ENCODE results near the gene CRY2. TPM values are rescaled to one million over a fixed set of nuclear protein-coding genes. Genes with fewer than 3 reads are reported as not detected.

Gene CRY2
- total RNA-seq, 2 experiments from 2014 or later: 14.3 to 14.7 TPM

DNA sequence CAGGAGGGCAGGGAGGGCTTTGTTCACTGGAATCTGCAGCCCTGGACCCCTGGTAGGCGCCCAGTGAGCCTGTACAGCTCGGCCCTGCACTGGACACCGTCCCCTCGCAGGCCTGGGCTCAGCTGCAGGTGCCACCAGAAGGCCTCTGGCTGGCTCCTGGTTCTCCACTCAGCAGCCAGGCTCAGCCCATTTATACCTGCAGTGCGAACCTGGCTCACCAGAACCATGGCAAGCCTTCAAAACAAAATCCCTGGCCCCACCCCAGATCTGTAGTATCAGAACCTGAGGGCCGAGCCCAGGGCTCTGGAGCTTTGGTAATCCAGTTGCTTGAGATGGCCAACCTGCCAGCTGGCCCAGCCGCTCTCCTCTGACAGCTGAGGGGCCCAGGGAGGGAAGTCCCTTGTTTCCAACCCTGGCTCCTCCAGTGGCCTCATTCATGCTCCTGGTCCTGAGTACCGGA lies 60.7 kb downstream of the CRY2 start:
- POLR2A ChIA-PET: no interaction called here
- CTCF ChIA-PET: no interaction called here

DNA sequence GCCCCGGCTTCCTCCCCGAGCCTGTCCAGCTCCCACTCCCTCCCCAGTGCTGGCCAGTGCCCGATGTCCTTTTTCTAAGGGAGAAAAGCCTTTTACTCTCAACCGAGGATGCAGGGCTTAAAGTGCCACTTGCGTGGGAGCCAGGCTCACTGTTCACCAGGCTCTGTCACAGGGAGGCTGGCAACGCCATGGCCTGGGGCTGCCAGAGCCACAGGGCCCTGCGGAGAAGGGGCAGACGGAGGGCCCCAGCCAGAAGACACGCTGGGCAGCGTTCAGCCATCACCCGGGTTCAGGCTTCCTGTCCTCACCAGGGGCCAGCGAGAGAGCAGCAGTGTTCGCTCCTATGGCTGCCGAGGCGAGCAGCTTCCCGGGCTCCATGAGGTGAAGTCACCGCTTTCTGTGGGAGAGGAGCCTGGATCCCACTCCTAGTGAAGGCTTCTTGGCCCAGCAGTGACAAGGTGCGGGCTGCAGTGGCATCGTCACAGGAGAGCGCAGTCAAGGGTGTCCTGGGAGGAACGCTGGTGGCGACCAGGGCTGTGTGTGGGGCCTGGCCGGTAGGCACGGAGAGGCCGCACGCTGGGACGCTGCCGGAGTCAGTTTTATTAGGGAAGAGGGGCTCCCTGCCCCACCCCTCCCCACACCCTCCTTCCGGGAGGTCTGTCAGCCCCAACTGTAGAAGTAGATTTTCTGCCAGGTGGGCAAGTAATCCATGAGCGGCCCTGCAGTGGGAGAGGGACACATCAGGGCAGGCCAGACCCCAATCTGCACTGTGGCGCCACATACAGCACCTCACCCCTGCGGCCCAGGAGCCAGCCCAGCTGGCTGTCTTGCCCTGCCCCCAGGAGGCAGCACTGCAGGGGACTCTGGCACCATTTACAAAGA lies 62.6 kb downstream of the CRY2 start:
- POLR2A ChIA-PET: no interaction called here
- CTCF ChIA-PET: no interaction called here

DNA sequence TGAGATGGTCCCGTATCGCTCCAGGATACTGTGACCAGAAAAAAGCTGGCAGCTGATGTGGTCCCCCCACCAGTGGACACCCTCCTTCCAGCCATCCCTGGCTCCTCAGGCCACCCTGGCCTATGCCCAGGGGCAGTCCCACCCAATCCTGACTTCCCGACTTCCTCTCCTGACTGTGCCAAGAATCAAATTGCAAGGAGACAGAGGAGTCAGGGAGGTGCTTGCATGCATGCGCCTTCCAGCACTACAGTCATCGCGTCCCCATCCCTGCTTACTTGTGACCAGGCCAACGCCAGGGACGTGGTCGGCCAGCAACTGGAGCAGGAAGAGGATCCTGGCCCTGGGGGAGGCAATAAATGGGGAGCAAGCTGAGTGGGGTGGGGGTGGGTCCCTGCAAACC lies 63.3 kb downstream of the CRY2 start:
- POLR2A ChIA-PET: no interaction called here
- CTCF ChIA-PET: no interaction called here

DNA sequence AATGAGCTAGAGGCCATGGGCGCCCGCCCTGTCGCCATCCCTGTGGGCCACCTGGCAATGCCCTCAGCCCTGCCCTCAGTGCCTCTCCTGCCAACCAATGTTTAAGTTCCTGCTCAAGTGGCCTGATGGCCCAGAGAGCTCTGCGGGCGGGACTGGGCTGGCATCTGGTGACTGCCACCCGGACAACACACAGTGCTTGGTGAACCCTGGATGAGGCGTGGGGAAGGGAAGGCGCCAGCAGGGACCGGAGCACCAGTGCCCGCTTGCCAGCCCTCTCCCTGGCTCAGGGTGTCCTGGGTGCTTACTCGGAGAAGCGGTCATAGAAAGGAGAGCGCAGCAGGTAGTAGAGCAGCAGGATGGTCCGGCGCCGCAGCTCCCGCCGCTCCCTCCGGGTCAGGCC lies 66.2 kb downstream of the CRY2 start:
- ChIA-PET CTCF (no interaction called here), POLR2A (no interaction called here)

DNA sequence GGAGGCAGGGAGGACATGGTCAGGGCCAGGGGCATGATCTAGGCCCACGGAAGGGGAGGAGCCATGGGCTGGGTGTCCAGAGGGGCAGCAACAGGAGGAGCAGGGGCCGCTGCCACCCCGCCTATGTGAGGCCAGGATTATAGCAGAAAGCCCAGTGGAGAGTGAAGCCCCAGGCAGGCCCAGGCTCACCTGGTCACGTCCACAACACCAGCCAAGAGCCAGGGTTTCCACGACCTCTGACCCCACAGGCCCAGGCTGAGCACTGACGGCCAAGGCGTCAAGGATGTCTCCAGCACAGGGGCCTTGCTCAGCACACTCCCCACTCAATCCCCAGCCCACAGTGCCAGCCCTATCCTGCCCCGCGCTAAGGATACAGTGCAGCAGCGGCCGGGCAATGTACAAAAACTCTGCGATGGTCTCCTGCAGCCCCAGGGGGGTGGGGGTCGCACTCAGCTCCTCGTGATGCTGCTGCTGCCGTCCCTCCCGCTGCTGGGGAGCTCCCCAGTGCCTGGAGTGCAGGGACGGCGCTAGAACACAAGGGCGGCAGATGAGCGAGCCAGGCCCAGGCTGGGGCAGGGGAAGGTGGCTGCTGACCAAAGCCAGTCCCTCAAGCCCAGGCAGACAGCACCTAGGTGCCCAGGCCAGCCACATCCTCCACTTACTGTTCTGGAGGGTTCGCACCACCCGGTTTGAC lies 66.8 kb downstream of the CRY2 start:
- ChIA-PET POLR2A (no interaction called here), CTCF (no interaction called here)

DNA sequence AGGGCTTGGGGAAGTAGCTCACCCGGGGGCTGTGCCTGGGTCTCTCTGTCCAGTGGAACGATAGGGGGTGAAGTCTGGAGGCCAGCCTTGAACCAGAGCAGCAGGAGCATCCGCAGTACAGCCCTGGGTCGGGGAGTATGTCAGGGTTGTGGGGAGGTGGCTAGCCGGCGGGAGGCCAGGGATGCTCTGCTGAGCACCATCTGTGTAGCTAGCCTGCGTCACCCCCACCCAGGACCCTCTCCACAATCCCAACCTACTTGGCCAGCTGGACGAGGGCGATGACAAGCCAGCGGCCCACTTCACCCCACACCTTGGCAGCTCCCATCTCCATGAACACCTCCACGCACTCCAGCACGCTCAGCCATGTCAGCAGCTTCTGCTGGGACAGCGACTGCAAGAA lies 68.2 kb downstream of the CRY2 start:
- POLR2A ChIA-PET: no interaction called here
- CTCF ChIA-PET: no interaction called here

DNA sequence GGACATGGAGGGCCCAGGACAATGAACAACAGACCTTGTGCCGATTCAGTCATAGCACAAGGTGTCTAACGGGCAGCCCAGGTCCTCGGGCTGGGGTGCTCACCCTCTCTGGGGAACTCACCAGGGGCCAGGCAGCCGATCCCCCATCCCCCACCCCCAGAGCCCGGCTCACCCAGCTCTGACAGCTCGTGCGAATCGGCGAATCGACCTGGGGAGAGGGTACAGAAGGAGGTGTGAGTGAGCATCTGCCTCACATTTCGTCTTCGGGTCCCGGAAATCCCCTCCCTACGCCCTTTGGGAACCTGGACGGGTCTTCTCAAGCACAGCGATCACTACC lies 70.0 kb downstream of the CRY2 start:
- CTCF ChIA-PET: interaction anchor here (1.7 kb wide), 1 partner anchor 19 kb away, joined by 4 read pairs; no protein-coding TSS in a partner anchor
- POLR2A ChIA-PET: interaction anchor here (1.0 kb wide), 1 partner anchor 112 kb away, joined by 5 read pairs; the partner anchor contains the start of gene SLC35C1

DNA sequence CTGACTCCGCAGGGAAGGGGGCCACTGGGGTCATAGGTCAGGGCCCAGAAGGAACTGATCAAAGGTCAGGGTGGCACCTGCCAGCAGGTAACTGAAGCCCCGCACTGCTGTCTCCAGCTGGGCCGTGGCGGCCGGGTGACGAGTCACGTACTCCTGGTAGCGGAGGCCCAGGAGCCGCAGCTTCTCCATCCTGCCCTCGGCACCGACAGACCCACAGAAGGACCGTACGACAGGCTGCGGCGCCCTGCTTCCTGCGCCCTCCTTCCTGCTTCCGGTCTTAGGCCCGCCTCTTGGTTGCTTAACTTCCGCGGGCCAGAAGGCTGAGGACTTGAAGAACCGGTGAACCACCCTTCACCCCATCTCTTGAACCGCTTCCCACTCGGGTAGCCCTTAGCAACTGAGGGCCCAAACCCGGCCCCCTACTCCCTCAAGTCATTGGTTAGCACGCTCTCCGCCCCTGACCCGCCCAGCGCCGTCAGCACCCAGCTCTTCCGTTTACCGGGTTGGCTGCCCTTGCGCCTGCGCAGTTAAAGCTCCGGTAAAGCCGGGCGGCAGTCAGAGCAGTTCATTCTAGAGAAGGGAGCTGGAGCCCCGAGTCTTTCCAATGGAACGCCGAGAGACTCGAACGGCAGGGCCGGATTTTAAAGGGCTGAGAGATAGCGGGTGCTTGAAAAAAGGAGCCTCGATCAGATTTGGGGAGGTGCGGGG lies 70.5 kb downstream of the CRY2 start, which contains the start of gene PEX16:
Gene PEX16 (minus strand): TSS at position 255 of the 708 bp plus-strand sequence. CDS start 66 bp downstream, at position 189.
- CTCF ChIA-PET: interaction anchor here (0.7 to 1.7 kb wide), 4 partner anchors 13 to 71 kb away, joined by 3 to 4 read pairs (median 4); partner anchors contain the start of gene CRY2

DNA sequence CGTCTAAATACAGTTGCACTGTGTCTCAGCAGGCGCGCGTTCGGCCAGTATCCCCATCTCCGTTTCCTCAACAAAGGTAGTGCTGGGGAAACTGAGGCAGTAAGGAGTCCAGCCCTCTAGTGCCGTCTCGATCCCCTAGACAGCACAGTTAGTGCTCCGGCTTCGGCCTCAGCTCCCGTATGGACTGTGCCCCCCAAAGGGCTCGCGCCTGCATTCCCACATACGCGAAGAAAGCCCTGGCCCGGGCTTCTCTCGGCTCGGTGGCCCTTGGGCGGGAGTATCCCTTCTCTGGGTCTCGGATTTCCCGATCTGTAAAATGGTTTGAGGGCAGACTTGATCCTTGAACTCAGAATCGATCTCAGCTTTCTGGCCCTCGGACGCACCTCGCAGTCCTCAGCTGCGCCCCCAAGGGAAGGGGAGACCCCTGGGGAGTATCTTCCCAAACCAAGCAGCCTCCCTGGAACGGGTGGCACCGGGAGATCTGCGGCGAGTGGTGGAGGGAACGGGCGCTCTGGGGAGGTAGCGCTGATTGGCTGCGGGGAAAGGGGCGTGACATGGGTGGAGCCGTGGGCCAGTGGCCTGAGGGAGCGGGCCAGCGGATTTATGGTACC lies 71.2 kb downstream of the CRY2 start:
- CTCF ChIA-PET: interaction anchor here (0.7 to 1.7 kb wide), 4 partner anchors 12 to 72 kb away, joined by 3 to 4 read pairs (median 4); partner anchors contain the start of gene CRY2
- POLR2A ChIA-PET: interaction anchor here (0.6 to 1.0 kb wide), 5 partner anchors 13 to 203 kb away, joined by 3 to 7 read pairs (median 3); partner anchors contain the start of gene SLC35C1

More for the DNA sequence above, 70.5 kb downstream of the CRY2 start, which contains the start of gene PEX16:
- POLR2A ChIA-PET: interaction anchor here (0.6 to 1.0 kb wide), 5 partner anchors 13 to 204 kb away, joined by 3 to 7 read pairs (median 3); partner anchors contain the start of gene SLC35C1

DNA sequence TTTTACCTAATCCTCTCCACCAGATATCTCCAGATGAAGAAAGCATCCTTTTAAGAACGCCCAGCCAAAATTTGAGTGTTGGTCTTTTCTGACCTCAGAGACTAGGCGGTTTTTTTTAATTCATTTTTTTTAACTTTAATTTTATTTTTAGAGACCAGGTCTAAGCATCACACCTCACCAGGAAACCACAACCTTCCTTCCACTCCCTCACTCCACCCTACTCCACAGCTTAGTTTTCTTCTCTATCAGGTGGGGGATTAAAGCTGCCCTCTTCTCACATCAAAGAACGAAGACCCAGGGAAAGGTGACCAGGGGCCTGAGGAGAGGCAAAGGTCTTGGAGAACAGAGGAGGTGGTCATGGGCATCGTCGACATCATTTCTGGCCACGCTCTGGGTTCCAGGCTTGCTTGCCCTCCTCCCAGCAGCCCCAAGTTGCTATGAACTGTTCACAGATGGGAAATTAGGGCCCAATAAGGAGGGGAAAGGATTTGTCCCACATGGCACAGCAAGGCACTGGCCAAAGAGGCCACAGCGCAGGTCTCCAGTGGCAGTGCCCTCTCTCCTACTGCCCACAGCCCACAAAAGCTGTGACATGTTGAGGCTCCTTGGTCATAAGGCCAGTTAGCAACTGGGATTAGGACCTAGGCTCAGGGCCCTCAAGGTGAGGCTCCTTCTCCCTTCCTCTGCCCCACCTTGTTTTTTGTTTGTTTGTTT lies 71.8 kb downstream of the CRY2 start:
- ChIA-PET CTCF (interaction anchor here (1.0 to 1.3 kb wide), 2 partner anchors 12 to 72 kb away, joined by 3 read pairs; partner anchors contain the start of gene CRY2), POLR2A (no interaction called here)

DNA sequence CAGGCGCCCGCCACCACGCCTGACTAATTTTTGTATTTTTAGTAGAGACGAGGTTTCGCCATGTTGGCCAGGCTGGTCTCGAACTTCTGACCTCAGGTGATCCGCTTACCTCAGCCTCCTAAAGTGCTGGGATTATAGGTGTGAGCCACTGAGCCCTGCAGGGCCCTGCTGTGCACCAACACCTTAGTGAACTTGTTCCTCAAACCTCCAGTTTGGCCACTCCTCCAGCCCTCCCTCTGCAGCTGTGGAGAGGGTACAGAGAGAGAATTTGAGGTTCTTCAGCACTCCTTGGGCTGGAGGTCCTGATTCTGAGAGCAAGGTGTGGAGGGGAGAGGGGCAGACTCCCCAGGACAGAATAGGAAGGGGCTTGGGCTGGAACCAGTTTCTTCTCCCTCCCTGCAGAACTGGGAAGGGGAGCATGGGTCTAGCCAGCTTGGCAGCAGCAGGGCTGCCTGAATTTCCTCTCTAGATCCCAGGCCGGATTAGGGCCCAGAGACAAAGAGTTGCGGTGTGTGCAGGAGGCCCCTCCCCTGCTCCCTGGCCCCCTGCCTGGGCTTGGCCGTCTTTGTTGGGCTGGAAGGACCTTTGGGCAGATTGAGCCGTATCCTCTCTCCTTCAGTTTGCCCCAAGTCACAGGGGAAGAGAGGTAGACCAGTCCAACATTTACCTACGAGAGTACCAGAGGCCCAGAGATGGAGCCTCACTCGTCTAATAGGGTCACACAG lies 72.7 kb downstream of the CRY2 start:
- CTCF ChIA-PET: no interaction called here
- POLR2A ChIA-PET: no interaction called here

DNA sequence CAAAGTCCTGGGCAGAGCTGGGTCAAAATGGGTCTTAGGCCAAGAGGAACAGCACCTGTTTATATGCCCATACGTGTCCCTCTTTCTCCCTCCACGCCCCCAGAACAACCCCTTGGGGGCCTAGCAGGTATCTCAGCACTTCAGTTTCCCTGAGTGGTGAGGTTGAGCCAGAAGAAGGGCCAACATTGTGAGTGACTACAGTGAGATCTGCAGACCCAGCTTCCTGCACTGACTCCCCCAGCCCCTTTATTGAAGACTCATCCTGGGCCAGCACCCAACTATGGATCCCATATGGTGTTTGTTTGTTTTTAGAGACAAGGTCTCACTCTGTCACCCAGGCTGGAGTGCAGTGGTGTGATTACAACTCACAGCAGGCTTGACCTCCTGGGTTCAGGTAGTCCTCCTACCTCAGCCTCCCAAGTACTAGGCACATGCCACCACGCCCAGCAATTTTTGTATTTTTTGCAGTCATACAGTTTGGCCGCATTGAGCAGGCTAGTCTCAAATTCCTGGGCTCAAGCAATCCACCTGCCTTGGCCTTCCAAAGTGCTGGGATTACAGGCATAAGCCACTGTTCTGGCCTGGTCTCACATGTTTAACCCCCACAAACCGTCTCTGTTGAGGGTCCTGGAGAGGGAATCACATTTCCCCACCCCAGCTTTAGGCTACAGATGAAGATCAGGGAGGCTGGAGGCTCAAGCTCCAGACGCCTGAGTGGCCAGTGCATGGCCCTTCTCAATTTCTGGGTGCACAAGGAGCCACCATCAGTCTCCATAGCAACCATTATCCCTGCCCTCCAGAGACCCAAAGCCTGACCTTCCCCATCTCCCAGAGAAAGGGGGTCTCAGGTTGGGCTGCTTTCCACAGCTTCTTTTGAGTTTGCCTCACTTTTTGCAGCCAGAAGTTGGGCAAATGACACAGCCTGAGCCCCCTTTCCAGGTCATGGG lies 73.5 kb downstream of the CRY2 start:
- ChIA-PET CTCF (no interaction called here), POLR2A (no interaction called here)

DNA sequence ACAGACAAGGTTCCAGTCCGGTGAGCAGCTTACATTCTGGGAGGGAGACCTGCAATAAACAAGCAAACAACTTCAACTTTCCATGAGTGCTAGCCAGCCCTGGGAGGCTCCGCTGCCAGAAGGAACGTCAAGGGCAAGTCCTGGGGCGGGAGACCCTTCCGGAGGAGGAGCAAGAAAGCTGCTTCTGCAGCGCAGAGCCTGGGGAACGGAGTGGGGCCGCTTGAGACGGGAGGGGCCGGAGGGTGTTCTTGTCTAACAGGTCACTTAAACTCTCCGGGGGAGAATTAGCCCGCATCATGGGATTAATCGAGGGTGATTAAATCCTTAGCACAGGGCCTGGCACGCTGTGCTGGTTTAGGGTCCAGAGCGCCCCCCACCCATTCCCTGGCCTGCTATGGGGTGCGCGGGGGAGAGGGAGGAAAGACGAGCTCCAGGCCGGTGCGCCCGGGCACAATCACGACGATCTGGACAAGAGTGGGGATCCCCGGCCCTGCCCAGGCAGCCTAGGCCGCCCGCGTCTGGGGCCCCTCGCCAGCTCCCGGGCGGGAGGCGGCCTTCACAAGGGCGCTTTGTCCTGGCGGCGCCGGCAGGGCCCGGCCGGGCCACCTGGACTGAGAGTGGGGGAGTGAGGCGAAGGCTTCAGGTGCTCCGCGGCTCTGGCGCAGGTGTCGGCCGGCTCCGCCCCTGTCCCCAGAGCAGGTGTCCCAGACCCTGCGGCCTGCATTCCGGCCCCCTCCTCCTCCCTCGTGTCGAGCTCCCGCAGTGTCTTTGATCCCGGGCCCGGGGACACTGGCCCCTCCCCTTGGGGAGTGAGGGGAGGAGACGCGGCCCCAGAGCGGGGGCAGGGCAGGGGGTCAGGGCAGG lies 74.5 kb downstream of the CRY2 start:
- CTCF ChIA-PET: no interaction called here
- POLR2A ChIA-PET: interaction anchor here (0.6 kb wide), 1 partner anchor 1855 kb away, joined by 3 read pairs; no protein-coding TSS in a partner anchor

DNA sequence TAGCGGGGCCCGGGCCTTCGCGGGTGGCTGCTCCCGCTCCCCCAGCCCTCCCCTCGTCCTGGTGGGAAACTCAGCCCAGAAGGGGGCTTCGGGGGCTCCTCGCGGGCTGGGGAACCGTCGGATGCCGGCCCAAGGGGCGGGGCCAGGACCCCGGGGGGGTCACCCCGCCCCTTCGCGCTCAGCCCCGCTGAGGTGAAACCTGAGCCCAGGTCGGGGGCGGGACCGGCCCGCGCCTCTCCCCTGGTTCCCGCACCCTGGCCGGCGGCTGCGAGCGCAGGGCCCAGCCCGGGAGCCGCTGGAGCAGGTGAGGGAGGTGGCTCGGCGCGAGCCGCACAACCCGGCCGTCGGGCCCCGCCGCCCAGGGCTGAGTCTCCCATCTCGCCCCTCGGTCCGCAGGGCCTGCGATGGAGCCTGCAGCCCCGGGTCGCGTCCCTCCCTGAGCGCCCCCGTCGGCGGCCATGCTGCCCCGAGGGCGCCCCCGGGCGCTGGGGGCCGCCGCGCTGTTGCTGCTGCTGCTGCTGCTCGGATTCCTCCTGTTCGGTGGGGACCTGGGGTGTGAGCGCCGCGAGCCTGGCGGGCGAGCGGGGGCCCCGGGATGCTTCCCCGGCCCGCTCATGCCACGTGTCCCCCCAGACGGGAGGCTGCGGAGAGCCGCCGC lies 75.3 kb downstream of the CRY2 start, which contains the start of gene LARGE2:
Gene LARGE2 (plus strand): TSS at position 232 of the 658 bp plus-strand sequence. CDS start 227 bp downstream, at position 459.
- POLR2A ChIA-PET: no interaction called here
- CTCF ChIA-PET: no interaction called here
